Measurements from ENCODE around the gene LYPD1.

LYPD1 gene

DNA sequence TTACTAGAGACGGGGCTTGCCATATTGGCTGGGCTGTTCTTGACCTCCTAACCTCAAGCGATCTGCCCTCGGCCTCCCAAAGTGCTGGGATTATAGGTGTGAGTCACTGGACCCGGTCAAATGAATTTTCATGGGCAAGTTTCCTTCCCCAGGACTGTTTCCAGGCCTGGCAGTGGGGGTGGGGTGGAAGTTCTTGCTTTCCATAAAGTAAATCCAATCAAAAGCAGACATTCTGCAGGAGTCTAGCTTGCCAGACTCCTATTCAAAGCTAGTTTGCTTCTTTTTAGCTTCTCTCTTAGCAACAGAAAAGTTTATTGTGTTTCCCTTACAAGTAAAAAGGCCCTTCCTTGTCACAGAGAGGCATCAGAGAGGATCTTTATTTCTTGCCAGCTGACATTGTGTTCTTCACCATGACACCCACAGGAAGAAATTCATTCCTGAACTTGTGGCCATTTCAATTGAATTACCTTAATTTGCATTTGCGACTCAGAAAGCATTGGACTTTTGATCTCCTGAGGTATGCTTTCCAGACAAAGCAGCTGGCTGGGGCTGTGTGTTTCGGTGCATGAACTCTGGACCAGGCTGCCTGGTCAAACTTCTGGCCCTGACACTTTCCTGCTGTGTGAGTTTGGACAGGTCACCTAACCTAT lies 37.9 kb downstream of the LYPD1 start:
- no peak for DNase-seq (ENCODE audit: low read depth)

DNA sequence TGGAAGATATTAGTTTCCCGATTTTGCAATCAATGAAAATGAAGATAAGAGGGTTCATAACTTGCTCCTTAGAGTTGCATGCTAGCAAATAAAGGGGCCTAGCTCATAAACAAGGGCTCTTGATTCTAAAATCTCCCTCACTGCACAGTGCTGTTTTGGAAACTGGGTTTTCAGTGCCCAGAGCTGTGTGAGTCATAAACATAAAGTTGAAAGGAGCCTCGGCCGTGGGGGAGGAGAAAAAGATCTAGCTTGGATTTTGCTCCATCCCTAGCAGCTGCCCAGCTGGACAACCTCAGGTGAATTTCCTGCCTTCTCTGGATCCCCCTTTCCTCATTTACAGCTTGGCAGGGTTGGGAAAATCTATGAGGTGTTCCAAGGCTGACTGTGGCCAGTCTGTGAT lies 42.5 kb downstream of the LYPD1 start:
- no peak for DNase-seq (ENCODE audit: low read depth)

DNA sequence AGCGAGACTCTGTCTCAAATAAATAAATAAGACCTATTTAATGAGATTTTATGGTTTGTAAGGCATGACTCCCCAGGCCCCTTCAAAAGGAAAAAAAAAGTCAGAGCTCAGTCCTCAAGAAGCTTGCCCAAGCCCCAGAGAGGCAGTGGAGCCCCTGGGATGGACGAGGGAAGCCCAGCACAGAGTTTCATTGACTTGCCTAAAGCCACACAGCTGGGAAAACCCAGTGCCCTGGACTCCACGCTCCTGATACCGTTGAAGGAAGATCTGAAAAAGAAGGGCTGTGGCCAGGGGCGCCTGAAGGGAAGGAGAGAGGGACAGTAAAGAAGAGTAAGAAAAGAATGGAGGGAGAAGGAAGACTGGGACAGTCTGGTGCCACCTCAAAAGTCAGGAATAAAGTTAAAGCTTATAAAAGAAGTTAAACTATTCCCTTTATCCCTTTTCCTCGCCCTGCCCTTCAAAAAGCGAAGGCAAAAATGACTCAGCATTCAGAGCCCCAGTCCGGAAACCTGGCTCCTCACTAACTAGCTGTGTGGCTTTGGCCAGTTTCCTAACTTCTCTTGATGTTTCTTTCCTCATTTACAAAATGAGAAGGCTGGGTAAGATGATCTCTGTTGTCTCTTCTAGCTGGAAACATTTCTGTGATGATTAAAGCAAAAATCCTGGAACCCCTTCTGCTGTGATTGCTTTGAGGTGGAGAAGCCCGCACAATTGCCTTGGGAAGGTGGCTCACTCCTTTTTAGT lies 46.7 kb downstream of the LYPD1 start:
- DNase-seq (ENCODE audit: low read depth): no peak

DNA sequence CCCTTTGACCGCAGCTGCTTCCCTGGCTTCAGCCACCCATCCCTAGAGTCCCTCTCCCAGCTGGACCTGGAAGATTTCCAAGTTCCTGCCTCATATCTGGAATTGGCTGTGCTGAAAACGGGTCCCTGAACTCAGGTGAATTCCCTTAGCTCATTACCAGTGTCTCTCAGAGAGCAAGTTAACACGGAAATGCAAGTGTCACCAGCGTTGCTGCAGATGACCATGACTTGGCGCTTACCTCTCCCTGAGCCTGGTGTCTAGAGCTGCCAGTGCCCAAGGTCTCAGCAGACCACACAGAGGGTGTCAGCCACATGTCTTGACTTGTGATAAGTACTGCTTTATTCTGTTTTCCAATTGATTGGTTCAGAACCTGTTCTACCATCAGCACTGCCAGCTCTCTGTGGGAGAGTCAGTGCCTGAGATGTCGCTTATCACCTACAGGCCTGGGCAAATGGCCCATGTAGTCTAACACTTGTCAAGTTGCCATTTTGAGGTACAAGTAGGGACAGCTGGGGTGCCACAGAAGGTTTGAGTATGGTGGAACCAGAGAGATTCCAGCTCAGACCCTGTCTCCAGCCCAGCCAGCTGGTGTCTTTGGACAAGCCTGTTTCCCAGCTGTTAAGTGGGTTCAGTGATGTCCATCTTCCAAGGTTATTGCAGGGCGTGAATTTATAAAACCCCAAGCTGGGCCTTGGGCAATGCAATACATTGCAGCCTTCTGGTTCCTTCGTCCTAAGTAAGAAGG lies 48.7 kb downstream of the LYPD1 start:
- DNase-seq (ENCODE audit: low read depth): no peak

DNA sequence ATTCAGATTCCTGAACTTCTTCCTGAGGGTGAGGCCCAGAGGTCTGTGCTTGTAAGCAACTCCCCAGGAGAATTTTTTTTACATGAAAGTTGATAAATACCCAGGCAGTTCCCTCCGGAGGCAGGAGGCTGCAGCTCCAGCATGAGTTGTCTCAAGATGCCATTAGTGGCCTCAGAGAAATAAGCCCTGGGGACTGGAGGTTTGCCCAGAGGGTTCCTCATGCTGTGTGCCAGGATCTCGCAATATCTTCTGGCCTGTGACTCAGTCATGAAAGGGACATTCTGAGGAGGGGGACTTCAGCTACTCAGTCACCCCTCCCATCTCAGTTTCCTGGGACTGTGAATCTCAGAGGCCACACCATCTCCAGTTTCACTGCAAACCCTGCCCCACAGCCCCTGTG lies 49.9 kb downstream of the LYPD1 start:
- DNase-seq (ENCODE audit: low read depth): no peak

DNA sequence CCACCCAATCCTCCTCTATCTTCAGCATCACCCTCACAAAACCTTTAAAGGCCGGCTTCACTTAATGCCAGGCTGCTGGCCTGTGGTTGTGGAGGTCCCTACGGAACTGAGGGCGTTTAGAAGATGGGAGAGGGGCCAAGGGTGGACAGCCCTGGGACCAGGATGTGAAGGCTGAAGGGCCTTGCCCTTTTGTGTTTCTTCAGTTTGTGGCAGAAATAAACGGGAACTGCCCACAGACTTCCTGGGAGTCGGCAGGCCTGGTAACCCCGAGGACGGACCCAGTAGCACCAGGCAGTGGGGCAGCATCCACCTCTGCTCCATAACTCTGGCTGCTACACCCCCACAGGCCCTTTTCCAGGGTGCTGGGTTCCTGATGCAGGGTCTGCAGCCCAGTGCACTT lies 51.3 kb downstream of the LYPD1 start:
- DNase-seq (ENCODE audit: low read depth): no peak

DNA sequence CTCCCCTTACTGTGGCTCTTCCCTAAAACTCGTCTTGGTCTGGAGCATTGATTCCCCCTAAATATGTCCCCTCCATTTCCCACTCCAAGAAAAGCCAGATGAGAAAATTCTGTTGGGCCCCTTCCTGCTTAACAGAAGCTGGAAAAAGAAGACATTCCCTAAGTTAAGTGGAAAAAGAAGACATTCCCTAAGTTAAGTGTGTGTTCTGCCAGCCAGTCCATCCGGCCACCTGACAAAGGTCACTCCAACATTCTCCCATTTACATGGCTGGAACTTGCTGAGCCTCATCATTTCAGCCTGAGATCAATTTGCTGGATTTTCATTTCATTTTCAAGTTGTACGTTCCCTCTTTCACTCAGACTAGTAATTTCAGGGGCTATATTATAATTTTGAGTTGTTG lies 52.0 kb downstream of the LYPD1 start:
- DNase-seq (ENCODE audit: low read depth): no peak

DNA sequence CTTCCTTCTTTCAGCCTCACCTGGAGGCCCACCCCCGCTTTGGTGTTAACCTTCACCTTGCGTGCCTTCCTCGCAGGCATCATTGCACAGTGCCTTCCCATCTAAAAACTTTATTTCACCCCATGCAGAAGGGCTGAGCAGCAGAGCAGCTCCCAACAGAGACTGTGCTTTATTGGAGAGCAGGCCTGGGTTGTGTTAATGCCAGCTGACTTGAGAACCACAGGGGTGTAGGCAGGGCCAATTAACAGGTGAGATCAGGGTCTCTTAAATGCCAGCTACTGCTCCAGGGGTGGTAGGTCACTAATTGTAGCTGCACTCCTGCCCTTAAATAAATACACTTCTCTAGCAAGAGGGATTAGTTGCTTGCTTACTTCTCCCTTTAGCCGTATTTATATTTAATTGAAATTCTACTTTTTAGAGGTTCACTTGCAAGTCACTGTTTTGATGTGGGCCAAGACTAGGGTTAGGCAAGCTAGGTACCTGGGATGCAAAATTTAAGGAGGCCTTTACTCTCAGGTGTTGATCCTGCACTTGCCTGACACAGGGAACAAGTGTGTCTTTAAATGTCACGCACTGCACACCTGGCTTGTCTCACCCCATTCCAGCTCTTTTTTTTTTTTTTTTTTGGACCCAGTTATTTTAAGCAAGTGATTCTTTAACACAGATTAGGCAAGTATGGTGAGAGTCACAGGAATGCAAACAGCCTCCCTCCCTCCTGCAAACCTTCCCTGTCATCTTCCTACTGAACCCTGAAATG lies 54.5 kb downstream of the LYPD1 start:
- no peak for DNase-seq (ENCODE audit: low read depth)

DNA sequence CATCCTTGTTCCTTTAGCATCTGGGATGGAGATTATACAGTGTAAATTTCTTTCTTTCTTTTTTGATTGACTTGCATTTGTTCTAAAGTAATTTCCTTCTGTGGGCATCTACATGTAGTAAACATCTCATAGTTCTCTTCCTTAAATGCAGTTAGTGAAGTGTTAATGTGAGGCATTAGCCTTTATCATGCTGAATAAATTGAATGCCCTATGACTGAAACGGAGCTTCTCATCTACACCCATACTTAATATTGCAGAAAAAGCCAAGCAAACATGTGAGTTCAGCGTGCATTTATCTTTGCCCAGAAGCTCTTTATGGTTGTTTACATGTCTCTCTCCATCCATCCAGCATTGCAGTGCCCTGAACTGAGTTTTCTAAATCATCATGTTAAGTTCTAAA lies 58.3 kb downstream of the LYPD1 start:
- no peak for DNase-seq (ENCODE audit: low read depth)

DNA sequence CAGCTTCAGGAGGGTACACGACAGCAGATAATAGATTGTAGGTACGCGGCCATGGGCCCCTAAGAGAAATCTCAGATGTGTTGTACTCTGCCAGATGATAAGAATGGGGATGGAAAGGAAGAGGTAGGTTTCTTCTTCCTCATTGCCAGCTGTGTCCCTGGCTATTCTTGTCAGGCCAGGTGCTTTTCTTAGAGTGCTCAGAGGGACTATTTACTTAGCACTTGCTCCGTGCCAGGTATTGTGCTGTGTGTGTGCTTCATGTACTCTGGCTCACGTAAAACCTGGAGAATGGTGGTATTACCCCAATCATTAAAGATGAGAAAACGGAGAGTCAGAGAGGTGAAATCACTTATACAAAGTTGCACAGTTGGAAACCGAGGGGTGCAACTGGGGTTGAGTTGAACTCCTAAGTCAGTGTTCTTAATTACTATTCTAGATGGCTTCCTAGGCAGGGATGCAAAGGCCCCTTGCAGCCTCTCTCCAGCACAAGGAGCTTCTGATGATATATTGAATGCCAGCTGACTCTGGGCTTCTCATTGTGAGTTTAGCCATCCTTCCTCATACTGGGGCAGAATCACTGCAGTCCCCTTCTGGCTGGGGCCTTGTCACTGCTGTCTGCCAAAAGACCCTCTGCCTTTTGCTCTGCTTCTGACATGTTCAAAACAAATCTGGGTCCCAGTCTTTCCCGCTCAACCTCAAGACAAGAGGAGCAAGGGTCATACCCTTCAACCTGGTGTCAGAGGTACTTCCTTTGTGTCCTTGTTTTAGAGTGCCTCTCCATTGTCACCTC lies 60.7 kb downstream of the LYPD1 start:
- no peak for DNase-seq (ENCODE audit: low read depth)

DNA sequence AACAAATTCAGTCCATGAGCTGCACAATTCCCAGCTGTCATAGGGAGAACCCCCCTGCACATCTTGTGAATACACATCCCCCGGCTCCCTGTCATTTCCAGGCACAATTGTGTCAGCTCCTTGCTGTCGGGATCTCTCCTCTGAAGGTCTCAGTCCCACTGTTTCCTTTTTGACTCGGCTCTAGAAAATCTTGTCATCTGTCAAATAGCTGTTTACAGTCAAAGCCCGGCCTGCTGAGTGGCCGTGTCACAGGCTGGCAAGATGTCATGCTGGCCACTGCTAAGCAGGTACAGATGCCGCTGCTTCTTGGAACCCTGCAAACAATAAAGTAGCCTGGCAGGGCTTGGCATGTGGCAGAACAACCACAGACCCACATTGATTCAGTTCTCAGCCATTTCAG lies 61.7 kb downstream of the LYPD1 start:
- no peak for DNase-seq (ENCODE audit: low read depth)

DNA sequence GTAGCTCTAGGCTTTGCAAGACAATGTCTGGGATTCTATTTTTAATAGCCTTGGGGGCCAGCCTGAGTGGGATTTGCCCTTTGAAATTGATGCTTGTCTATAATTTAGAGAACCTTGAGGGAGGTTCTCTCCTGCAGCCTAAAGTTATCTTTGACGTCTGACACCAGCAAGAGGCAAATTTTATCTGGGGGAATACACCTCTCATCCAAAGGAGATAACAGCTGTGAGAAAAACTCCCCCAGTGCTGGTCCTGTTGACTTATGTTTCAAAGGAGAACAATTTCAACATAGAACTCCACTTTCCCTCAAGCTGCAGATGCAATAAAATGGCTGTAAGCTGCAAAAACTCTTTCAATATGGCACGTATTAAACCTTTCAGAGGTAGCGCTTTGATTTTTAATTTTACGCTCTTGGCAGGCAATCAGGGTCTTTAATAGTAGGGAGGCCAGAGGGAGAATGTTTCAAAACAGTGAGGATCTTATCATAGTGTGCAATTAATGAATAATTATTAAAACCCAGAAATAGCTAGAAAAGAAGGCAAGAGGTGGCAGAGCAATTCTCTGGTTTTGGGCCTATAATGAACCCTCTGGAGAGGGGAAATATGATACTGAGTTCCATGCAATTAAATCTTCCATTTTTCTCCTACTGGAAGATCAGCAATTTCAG lies 62.4 kb downstream of the LYPD1 start:
- no peak for DNase-seq (ENCODE audit: low read depth)

DNA sequence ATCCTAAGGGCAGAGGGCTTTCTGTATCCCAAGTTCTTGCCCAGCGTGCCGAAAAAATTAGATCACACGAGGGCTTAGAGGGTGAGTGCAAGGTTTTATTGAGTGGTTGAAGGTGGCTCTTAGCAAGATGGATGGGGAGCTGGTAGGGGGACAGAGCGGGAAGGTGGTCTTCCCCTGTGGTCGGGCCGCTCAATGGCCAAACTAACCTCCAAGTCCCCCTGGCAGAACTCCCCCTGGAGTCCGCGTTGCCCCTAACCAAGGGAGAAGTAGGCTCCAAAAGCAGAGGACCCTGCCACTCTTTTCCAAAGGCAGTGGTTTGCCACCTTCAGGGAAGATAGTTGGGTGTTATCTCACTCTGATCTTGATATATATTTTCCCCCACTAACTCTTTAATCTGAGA lies 63.4 kb downstream of the LYPD1 start:
- DNase-seq (ENCODE audit: low read depth): no peak

DNA sequence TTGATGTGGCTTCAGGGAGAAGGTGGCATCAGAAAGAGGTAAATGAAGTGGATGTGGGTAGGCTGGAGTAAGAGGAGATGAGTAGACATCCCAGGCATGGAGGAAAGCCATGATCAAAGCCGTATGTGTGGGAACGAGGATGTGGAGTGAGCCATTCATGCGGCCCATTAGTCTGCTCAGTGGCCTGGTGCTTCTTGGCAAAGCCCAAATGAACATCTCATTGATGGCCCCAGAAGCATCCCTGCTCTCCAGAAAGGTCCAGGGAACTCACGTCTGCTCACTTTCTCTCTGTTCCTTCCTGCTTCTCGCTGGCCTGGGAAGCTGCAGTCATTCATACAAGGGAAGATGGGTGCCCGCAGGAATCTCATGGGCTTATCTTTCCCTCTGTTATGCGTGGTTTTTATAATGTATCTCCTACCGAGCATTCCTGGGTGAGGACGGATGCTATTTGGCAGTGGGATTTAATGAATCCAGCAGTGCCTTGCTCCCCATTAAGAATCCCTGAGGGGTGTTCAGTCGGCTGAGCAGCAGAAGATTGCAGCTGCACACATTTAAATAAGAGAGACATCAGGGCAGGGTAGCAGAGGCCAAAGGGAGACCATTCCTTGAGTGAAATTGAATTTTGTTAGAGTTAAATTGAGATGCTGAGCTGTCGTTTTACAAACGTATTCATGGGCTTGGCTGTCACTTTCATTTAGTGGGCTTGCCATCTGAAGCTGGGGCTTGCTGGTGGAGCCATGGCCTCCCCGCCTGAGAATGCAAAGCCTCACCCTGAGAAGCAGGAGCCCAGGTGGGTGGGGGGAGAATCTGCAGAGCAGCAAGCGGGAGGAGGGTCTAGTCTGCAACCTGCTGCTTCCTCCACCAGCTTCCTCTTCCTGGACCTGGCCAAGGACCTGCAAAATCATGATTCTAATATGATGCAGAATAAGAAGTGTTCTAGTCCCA lies 64.5 kb downstream of the LYPD1 start:
- no peak for DNase-seq (ENCODE audit: low read depth)

DNA sequence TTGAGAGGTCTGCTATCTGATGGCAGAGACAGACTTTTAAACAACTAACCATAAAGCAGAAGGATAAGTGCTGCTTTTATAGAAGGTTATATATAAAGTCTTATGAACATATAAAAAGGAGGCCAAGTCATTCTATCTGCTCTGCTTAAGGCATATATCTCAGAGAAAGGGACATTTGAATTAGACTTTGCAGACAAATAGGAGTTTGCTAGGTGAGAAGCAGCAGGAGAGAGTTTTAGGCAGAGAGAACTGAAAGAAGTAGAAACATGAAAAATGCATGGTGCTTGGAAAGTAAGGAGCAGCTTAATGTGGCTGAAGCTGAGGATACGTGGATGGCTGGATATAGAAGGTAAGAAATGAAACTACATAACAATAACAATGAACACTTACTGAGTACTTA lies 65.4 kb downstream of the LYPD1 start:
- no peak for DNase-seq (ENCODE audit: low read depth)

DNA sequence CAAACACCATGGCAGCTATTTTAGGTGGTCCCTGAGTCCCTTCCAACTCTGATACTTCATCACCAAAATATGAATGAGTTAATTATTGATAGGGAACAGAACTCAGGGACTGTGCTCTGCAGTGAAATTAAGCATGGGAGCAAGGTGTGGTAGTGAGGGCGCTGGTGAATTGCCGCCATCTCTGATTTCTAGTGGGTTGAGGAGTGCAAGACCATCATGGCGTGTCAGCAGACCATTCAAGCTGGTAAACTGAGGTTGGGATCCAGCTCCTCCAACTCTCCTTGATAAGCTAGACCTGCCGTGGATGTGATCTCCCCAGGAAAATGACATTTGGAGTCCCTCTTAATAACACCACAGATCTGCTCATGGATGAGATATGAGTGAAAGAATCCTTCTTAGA lies 70.4 kb downstream of the LYPD1 start:
- no peak for DNase-seq (ENCODE audit: low read depth)

DNA sequence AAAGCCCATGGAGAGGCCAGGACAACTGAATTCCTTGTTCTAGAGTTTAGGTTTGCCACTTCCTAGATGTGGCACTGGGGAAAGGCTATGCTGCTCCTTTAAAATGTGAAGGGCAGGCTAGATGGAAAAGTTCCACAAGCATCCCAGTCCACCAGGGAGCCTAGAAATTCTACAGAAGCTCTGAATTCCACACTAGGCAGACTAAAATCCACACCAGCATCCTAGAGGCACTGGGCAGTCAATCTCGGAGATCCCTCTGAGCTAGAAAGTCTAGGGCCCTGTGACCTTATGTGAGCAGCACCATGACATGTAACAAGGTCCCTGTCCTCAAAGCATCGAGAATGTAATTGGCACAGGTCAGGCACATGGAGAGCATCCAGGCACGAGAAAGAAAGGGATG lies 71.5 kb downstream of the LYPD1 start:
- no peak for DNase-seq (ENCODE audit: low read depth)

DNA sequence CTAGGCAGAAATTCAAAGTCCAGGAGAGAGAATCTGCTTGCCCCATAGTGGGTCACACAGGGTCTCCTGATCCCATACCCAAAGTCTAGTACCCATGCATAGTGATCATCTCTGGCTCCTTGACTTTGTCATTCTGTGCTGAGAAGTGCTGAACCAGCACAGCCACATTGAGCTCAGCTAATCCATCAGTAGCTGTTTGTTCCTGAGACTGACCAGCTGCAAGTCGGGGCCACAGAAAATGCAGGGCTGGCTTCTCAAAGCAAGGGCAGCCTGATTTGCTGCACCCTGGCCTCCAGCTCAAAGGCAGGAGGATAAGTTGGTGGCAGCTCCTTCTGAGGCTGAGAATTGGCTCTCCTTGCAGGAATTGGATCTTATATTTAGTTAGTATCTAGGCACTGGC lies 72.2 kb downstream of the LYPD1 start:
- no peak for DNase-seq (ENCODE audit: low read depth)

DNA sequence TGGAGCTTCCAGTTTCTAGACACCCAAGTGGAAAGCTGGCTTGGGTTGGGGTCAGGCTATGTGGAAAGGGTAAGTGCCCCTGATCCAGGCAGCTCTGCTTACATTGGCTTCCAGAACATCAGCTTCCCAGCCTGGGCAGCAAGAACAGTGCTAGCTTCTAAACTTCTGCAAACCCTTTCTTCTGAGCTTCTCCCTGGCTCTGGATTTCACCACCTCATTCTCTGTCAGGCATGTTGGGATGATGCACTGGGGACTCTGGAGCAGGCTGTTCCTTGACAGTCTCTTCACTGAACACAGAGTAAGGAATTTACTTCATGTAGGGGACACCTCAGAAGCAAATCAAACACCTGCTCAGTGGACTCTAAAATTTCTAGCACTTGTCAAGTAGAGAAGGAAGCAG lies 72.8 kb downstream of the LYPD1 start:
- no peak for DNase-seq (ENCODE audit: low read depth)

DNA sequence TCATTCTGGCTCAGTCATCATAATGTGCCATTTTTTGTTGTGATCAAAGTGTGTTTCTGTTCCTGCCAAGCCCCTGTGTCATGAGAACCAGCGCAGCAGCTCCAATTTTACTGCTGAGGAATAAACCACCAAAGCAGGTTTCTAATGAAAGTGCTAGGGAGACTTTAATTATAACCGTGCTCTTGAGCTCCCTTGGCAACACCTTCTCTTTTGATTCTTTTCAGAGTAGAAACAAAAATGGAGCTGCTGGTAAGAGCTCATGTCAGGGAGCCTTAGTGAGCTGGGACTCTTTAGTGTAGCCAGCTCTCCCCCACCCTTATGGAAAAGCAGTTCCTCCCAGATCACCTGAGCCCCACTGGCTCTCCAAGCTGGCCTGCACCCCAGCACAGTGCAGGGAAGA lies 74.3 kb downstream of the LYPD1 start:
- no peak for DNase-seq (ENCODE audit: low read depth)

All from stimulated activated CD8-positive, alpha-beta memory T cell treated with anti-CD3 and anti-CD28 coated beads, Interleukin-12 subunit alpha, Interleukin-12 subunit beta, amount 100 ng/mL, for 1 hour (primary cell).